ENCODE results near the gene IGF1.

The IGF1 gene

DNA sequence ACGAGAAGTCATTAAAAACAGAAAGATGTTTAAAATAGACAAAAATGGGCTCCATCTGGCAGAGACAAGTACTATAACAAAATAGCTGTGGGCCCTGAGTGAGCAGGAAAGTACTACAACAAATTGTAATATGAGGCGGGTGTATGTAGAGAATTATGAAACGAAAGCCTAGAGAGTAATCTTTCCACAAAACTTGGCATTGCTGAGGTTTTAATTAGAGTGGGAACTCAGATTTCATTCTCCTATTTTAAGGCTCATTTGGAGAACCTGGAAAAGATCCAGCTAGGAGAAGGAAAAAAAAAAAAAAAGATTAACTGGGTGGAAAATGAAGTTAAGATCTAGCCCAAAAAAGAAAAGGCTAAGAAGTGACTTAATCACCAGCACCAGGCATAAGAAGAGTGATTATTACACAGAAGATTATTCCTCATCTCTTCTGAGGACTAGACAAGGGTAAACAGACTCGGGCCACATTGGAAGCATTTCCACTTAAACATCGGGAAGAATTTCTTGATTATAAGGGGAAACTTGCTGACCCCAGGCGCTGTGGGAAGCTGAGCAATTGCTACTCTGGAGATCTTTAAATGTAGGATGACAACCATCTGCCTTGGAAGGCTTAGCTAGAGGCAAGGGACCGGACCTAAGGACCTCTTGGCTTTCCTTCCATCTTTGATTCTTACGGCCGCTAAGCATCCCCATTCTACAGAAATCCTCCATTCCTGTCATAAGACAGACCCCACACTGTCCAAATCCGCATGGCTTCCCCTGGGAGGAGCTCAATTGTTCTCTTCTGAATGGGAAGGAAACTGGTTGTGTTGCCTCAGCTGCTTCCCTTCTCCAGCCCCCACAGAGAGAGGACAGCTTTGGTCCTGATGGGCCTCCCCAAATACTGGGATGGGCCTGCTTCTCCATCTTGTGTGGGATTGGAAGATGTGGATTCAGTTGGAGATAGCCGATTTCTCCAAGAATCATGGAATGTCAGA lies 40.6 kb downstream of the IGF1 start:
- no peak for DNase-seq (ENCODE audit: low spot score)
- ATAC-seq (ENCODE audit: low read depth), result no peak
- H3K36me3 ChIP-seq (ENCODE audit: low read depth), result no peaks in the 10 kb centered on the region
- no peaks in the 10 kb centered on the region for H3K4me1 ChIP-seq (ENCODE audit: insufficient read depth, poor library complexity, severe bottlenecking)
- no peak overlapping the region for H3K27ac ChIP-seq (ENCODE audit: poor library complexity, severe bottlenecking)
- H3K27me3 ChIP-seq (ENCODE audit: insufficient read depth, poor library complexity, severe bottlenecking), result no peaks in the 10 kb centered on the region
- no peak overlapping the region for H3K4me3 ChIP-seq (ENCODE audit: severe bottlenecking)
- TF ChIP-seq, protein P1, sequence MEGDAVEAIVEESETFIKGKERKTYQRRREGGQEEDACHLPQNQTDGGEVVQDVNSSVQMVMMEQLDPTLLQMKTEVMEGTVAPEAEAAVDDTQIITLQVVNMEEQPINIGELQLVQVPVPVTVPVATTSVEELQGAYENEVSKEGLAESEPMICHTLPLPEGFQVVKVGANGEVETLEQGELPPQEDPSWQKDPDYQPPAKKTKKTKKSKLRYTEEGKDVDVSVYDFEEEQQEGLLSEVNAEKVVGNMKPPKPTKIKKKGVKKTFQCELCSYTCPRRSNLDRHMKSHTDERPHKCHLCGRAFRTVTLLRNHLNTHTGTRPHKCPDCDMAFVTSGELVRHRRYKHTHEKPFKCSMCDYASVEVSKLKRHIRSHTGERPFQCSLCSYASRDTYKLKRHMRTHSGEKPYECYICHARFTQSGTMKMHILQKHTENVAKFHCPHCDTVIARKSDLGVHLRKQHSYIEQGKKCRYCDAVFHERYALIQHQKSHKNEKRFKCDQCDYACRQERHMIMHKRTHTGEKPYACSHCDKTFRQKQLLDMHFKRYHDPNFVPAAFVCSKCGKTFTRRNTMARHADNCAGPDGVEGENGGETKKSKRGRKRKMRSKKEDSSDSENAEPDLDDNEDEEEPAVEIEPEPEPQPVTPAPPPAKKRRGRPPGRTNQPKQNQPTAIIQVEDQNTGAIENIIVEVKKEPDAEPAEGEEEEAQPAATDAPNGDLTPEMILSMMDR (IDR thresholded peaks at IDR 0.05; ENCODE audit: poor library complexity, severe bottlenecking), result no peak
- no peaks in the 10 kb centered on the region for H3K9me3 ChIP-seq (ENCODE audit: severe bottlenecking)

DNA sequence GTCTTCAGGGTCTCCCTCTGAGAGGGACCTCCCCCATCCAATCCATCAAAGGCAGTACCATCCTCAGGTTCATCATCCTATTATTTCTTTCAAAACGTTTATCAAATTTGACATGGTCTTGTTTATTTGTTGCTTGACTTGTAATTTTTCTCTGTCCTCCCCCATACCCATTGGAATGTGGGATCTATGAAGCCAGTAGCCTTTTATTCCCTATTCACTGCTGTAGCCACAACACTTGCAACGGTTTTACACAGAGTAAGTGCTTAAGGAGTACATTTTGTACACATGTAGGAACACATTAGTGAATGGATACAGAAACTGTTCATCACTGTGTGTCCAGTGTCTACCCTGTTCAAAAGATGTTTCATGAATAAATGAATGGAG lies 41.5 kb downstream of the IGF1 start:
- TF ChIP-seq, protein P1 (IDR thresholded peaks at IDR 0.05; ENCODE audit: poor library complexity, severe bottlenecking), result no peak
- DNase-seq (ENCODE audit: low spot score), result no peak
- Histone ChIP-seq H3K9me3 (ENCODE audit: severe bottlenecking) (no peaks in the 10 kb centered on the region), H3K36me3 (ENCODE audit: low read depth) (no peaks in the 10 kb centered on the region), H3K27ac (ENCODE audit: poor library complexity, severe bottlenecking) (no peak overlapping the region), H3K27me3 (ENCODE audit: insufficient read depth, poor library complexity, severe bottlenecking) (no peaks in the 10 kb centered on the region), H3K4me1 (ENCODE audit: insufficient read depth, poor library complexity, severe bottlenecking) (no peaks in the 10 kb centered on the region), H3K4me3 (ENCODE audit: severe bottlenecking) (no peak overlapping the region)
- ATAC-seq (ENCODE audit: low read depth), result no peak

DNA sequence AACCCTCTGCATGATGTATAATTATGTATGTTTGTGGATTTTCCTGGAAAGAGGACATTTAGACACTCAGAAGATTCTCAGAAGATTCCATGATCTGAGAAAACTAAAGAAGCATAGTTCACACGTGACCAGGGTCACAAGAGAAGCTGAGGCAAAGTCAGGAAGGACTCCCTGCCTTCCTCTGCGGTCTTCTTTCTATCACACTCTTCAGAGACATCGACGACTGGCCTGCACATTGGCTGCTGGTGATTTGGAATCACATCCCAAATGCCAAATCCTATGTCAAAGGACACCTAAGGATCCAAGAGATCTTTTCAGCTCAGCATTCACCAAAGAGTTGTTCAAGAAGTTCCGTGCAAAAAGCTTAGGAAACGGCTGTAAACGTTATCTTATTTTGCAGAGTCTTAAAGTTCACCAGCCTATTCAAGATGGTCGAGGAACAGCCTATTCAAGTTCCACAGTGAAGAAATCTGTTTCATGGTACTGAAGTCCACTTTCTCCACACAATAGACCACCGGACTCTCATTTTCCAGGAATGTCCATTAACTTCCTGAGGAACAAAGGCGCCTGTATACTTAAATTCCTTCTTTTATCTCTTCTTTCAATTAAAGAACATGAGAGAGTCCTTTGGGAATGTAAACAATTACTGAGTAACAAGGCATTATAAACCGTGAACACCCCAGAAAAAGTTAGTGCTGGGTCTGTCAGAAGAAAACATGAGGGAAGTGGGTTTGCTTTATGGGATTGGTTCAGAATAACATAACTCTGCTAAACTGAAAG lies 42.1 kb downstream of the IGF1 start:
- Histone ChIP-seq H3K27ac (ENCODE audit: poor library complexity, severe bottlenecking) (no peak overlapping the region), H3K4me3 (ENCODE audit: severe bottlenecking) (no peak overlapping the region), H3K4me1 (ENCODE audit: insufficient read depth, poor library complexity, severe bottlenecking) (no peaks in the 10 kb centered on the region), H3K27me3 (ENCODE audit: insufficient read depth, poor library complexity, severe bottlenecking) (no peaks in the 10 kb centered on the region), H3K9me3 (ENCODE audit: severe bottlenecking) (no peaks in the 10 kb centered on the region), H3K36me3 (ENCODE audit: low read depth) (no peaks in the 10 kb centered on the region)
- no peak for ATAC-seq (ENCODE audit: low read depth)
- TF ChIP-seq, protein P1 (IDR thresholded peaks at IDR 0.05; ENCODE audit: poor library complexity, severe bottlenecking), result no peak
- DNase-seq (ENCODE audit: low spot score), result no peak

DNA sequence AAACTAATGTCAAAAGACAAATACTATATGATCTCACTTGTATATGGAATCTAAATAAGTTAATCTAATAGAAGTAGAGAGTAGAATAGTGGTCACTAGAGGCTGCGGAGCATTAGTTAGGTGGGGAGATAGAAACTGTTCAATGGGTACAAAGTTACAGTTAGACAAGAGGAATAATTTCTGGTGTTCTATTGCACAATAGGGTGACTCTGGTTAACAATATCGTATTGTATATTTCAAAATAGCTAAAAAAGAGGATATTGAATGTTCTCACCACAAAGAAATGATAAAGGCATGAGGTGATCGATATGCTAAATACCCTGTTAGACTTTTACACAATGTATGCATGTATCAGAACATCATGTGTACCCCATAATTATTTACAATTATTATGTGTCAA lies 42.9 kb downstream of the IGF1 start:
- ATAC-seq (ENCODE audit: low read depth), result no peak
- no peaks in the 10 kb centered on the region for H3K36me3 ChIP-seq (ENCODE audit: low read depth)
- no peak overlapping the region for H3K27ac ChIP-seq (ENCODE audit: poor library complexity, severe bottlenecking)
- H3K9me3 ChIP-seq (ENCODE audit: severe bottlenecking), result no peaks in the 10 kb centered on the region
- DNase-seq (ENCODE audit: low spot score), result no peak
- TF ChIP-seq, protein P1 (IDR thresholded peaks at IDR 0.05; ENCODE audit: poor library complexity, severe bottlenecking), result no peak
- no peaks in the 10 kb centered on the region for H3K27me3 ChIP-seq (ENCODE audit: insufficient read depth, poor library complexity, severe bottlenecking)
- no peak overlapping the region for H3K4me3 ChIP-seq (ENCODE audit: severe bottlenecking)
- H3K4me1 ChIP-seq (ENCODE audit: insufficient read depth, poor library complexity, severe bottlenecking), result no peaks in the 10 kb centered on the region
